ENCODE results near the gene TMEM154.

GRCh38 chr4:152651473-152652060, 28.2 kb downstream of the TMEM154 start:
- TF ChIP-seq SIN3A (IDR thresholded peaks at IDR 0.05; ENCODE audit: low read depth, low read length): no peak
- TF ChIP-seq REST (IDR thresholded peaks at IDR 0.05; ENCODE audit: low read depth, low read length): no peak
- TF ChIP-seq MAX (IDR thresholded peaks at IDR 0.05; ENCODE audit: low read depth, low read length): no peak
- no peak for TF ChIP-seq ZBTB33 (IDR thresholded peaks at IDR 0.05)
- no peak for TF ChIP-seq SIX5 (IDR thresholded peaks at IDR 0.05; ENCODE audit: low read depth, low read length, severe bottlenecking)
- TF ChIP-seq BCL11A (IDR thresholded peaks at IDR 0.05; ENCODE audit: low read depth, low read length): no peak
- no peak for TF ChIP-seq SP1 (IDR thresholded peaks at IDR 0.05; ENCODE audit: low read depth, low read length)
- TF ChIP-seq CTCF (IDR thresholded peaks at IDR 0.05 in 2 of 3, conservative IDR thresholded peaks at IDR 0.05 in 1 of 3; ENCODE audit: control insufficient read depth in 2 of 3, extremely low read depth in 1 of 3, insufficient read depth in 1 of 3, low read depth in 3 of 3, low read length in 3 of 3): no peak
- TF ChIP-seq STAT3 (IDR thresholded peaks at IDR 0.05; ENCODE audit: low read depth, low read length): no peak
- no peak for TF ChIP-seq CBX5 (IDR thresholded peaks at IDR 0.05; ENCODE audit: low read depth)
